D721Med (cell line): ENCODE measurements around the gene MBNL3.

Source experiments
- DNase-seq: peaks from one replicate; pipeline ENCODE4 v3.0.0; 2011; ENCODE audit warnings: low spot score; ENCODE audit not compliant: insufficient read length
- FAIRE-seq: peaks from 2 replicates; lab custom pipeline; 2011; peaks lifted over from hg19 to GRCh38; lab: Jason Lieb, UNC
- CTCF ChIP-seq: IDR thresholded peaks from 2 replicates; pipeline ENCODE4 v1.5.1; 2012; ENCODE audit warnings: mild to moderate bottlenecking, control low read depth; ENCODE audit not compliant: insufficient read depth; ENCODE audit errors: missing control alignments

Gene MBNL3

GRCh38 chrX:132518401-132518800, 29.6 kb upstream of the MBNL3 start:
- DNase-seq: no peak
- no peak for FAIRE-seq
- no peak for TF ChIP-seq CTCF

- DNase-seq (no peak), FAIRE-seq (peak; percentile 35)
- no peak for TF ChIP-seq CTCF
These were observed 20.0 kb upstream of the MBNL3 start for GRCh38 chrX:132508834-132509233.

GRCh38 chrX:132505116-132505515, 16.3 kb upstream of the MBNL3 start:
- no peak for FAIRE-seq
- no peak for DNase-seq
- TF ChIP-seq CTCF: no peak

- no peak for FAIRE-seq
These were observed 15.6 kb upstream of the MBNL3 start for GRCh38 chrX:132504417-132504816.

GRCh38 chrX:132501606-132502005, 12.8 kb upstream of the MBNL3 start:
- no peak for TF ChIP-seq CTCF
- DNase-seq: no peak
- FAIRE-seq: no peak

More at GRCh38 chrX:132504417-132504816, 15.6 kb upstream of the MBNL3 start:
- no peak for DNase-seq
- no peak for TF ChIP-seq CTCF

- no peak for FAIRE-seq
- no peak for DNase-seq
- no peak for TF ChIP-seq CTCF
These were observed 8.6 kb upstream of the MBNL3 start for GRCh38 chrX:132497432-132497831.

GRCh38 chrX:132493095-132493494, 4.3 kb upstream of the MBNL3 start:
- DNase-seq (no peak), FAIRE-seq (no peak)
- no peak for TF ChIP-seq CTCF
